Fibroblast of lung (primary cell): ENCODE measurements around the gene PMM2. TPM values are rescaled to one million over a fixed set of nuclear protein-coding genes. Genes with fewer than 3 reads are reported as not detected.
"Not testable (repeated sequence)": the region's sequence is repeated elsewhere in the genome, so short reads cannot be mapped to it uniquely, and the experiment has no call there.

ENCODE experiments used
- DNase-seq, 2 donors: peaks; one replicate each; pipeline versions ENCODE4 v3.0.0 to v3.0.0-alpha.2; 2010; ENCODE audit warnings: low read depth in 2 of 2
- H2AFZ ChIP-seq: 2 replicates; pipeline ENCODE4 v1.5.1; 2012; ENCODE audit warnings: low read length, control low read depth, inconsistent platforms
- H3K27ac ChIP-seq: 2 replicates; pipeline ENCODE4 v1.5.1; 2011; ENCODE audit warnings: low read length, control low read depth; ENCODE audit not compliant: insufficient read depth
- H3K27me3 ChIP-seq: 2 replicates; pipeline ENCODE4 v1.5.1; 2011; ENCODE audit warnings: mild to moderate bottlenecking, low read length; ENCODE audit not compliant: control insufficient read depth, insufficient read depth
- H3K36me3 ChIP-seq: 2 replicates; pipeline ENCODE4 v1.5.1; 2011; ENCODE audit warnings: low read length; ENCODE audit not compliant: control insufficient read depth, insufficient read depth
- H3K4me1 ChIP-seq: 2 replicates; pipeline ENCODE4 v1.5.1; 2011; ENCODE audit warnings: low read length; ENCODE audit not compliant: control insufficient read depth, insufficient read depth; ENCODE audit errors: extremely low read depth
- H3K4me2 ChIP-seq: 2 replicates; pipeline ENCODE4 v1.5.1; 2011; ENCODE audit warnings: low read length, control low read depth; ENCODE audit not compliant: insufficient read depth; ENCODE audit errors: extremely low read depth
- H3K4me3 ChIP-seq, 4 experiments: fragments of 200-600 bp in 1 of 4; sonication (generic) in 1 of 4; replicated peaks in 1 of 4; 2 replicates each; pipeline ENCODE4 v1.5.1; 2011 to 2016; ENCODE audit warnings: low read length in 4 of 4, low read depth in 3 of 4, mild to moderate bottlenecking in 3 of 4, control low read depth in 2 of 4, inconsistent platforms in 1 of 4, mixed read lengths in 1 of 4; ENCODE audit not compliant: insufficient read depth in 1 of 4; ENCODE audit errors: control extremely low read depth in 1 of 4
- H3K79me2 ChIP-seq: 2 replicates; pipeline ENCODE4 v1.5.1; 2012; ENCODE audit warnings: mild to moderate bottlenecking, low read length, inconsistent platforms; ENCODE audit not compliant: control insufficient read depth, insufficient read depth
- H3K9ac ChIP-seq: 2 replicates; pipeline ENCODE4 v1.5.1; 2011; ENCODE audit warnings: mild to moderate bottlenecking, low read length, control low read depth; ENCODE audit not compliant: insufficient read depth
- H3K9me3 ChIP-seq: 2 replicates; pipeline ENCODE4 v1.5.1; 2012; ENCODE audit warnings: low read depth, low read length; ENCODE audit not compliant: control insufficient read depth, insufficient read depth
- H4K20me1 ChIP-seq: 2 replicates; pipeline ENCODE4 v1.5.1; 2011; ENCODE audit warnings: low read length; ENCODE audit not compliant: control insufficient read depth, insufficient read depth; ENCODE audit errors: extremely low read depth
- CTCF ChIP-seq, 2 donors: IDR thresholded peaks in 1 of 2; conservative IDR thresholded peaks in 1 of 2; 1 replicate in 1 of 2; 2 replicates in 1 of 2; pipeline ENCODE4 v1.5.1; 2011 to 2012; ENCODE audit warnings: low read length in 2 of 2, control low read depth in 1 of 2, inconsistent platforms in 1 of 2, low read depth in 1 of 2, mild to moderate bottlenecking in 1 of 2
- EZH2 ChIP-seq: IDR thresholded peaks from 2 replicates; pipeline ENCODE4 v1.5.1; 2012; ENCODE audit warnings: low read length, control low read depth, mild to moderate bottlenecking; ENCODE audit errors: missing control alignments
- polyA plus RNA-seq, 2 donors: library from polyadenylated mRNA; depleted of rRNA in 1 of 2; stranded (reverse) in 1 of 2; unstranded in 1 of 2; fragments of >200 nt; gene quantifications; 2 replicates each; pipeline ENCODE4 v1.2.1, GENCODE V29; 2011 to 2012; ENCODE audit warnings: missing spikeins in 1 of 2
- total RNA-seq: library from RNA; depleted of rRNA; stranded (reverse); fragments of >200 nt; gene quantifications from 2 replicates; pipeline ENCODE4 v1.2.1, GENCODE V29; 2014

PMM2 gene
- total and polyA plus RNA-seq, 2 donors (not counting 1 experiment from before 2014, with no cell fraction given), result 19.5 to 49.3 TPM

GRCh38 chr16:8781797-8782196 lies 15.8 kb upstream of the PMM2 start:
- no peak for DNase-seq
- no peaks in the 10 kb centered on the region for H3K4me1 ChIP-seq
- H3K36me3 ChIP-seq, result no peaks in the 10 kb centered on the region
- H3K4me2 ChIP-seq, result no peak overlapping the region
- H3K9me3 ChIP-seq, result no peaks in the 10 kb centered on the region
- H3K79me2 ChIP-seq, result no peaks in the 10 kb centered on the region
- H3K27me3 ChIP-seq, result no peaks in the 10 kb centered on the region
- H3K4me3 ChIP-seq, result no peak overlapping the region
- H2AFZ ChIP-seq, result no peak overlapping the region
- TF ChIP-seq EZH2, result no peak
- no peak for TF ChIP-seq CTCF (conservative IDR thresholded peaks at IDR 0.05 in 1 of 2, IDR thresholded peaks at IDR 0.05 in 1 of 2; ENCODE audit: low read depth in 1 of 2, low read length in 2 of 2)
- no peak overlapping the region for H3K27ac ChIP-seq
- H3K9ac ChIP-seq, result no peak overlapping the region
- no peaks in the 10 kb centered on the region for H4K20me1 ChIP-seq

- TF ChIP-seq EZH2 (no peak), CTCF (conservative IDR thresholded peaks at IDR 0.05 in 1 of 2, IDR thresholded peaks at IDR 0.05 in 1 of 2; ENCODE audit: low read depth in 1 of 2, low read length in 2 of 2) (no peak)
Observed at GRCh38 chr16:8782673-8783072, 15.0 kb upstream of the PMM2 start.

GRCh38 chr16:8785408-8785807 lies 12.2 kb upstream of the PMM2 start:
- TF ChIP-seq EZH2 (no peak), CTCF (conservative IDR thresholded peaks at IDR 0.05 in 1 of 2, IDR thresholded peaks at IDR 0.05 in 1 of 2; ENCODE audit: low read depth in 1 of 2, low read length in 2 of 2) (no peak)
- Histone ChIP-seq H3K27me3 (no peaks in the 10 kb centered on the region), H3K4me2 (no peak overlapping the region), H2AFZ (no peak overlapping the region), H4K20me1 (no peaks in the 10 kb centered on the region), H3K27ac (no peak overlapping the region), H3K79me2 (no peaks in the 10 kb centered on the region), H3K36me3 (no peaks in the 10 kb centered on the region), H3K4me1 (no peaks in the 10 kb centered on the region), H3K9ac (no peak overlapping the region), H3K9me3 (no peaks in the 10 kb centered on the region), H3K4me3 (no peak overlapping the region)
- DNase-seq, result no peak

More at GRCh38 chr16:8782673-8783072, 15.0 kb upstream of the PMM2 start:
- Histone ChIP-seq H3K27ac (no peak overlapping the region), H3K27me3 (no peaks in the 10 kb centered on the region), H4K20me1 (no peaks in the 10 kb centered on the region), H3K9ac (no peak overlapping the region), H3K4me1 (no peaks in the 10 kb centered on the region), H3K4me2 (no peak overlapping the region), H3K36me3 (no peaks in the 10 kb centered on the region), H2AFZ (no peak overlapping the region), H3K9me3 (no peaks in the 10 kb centered on the region), H3K4me3 (no peak overlapping the region), H3K79me2 (no peaks in the 10 kb centered on the region)
- DNase-seq, result no peak

GRCh38 chr16:8786316-8786715 lies 11.3 kb upstream of the PMM2 start:
- not testable (repeated sequence) for H2AFZ ChIP-seq, DNase-seq

More at GRCh38 chr16:8786316-8786715, 11.3 kb upstream of the PMM2 start:
- not testable (repeated sequence) for H4K20me1 ChIP-seq, H3K27me3 ChIP-seq, H3K36me3 ChIP-seq, H3K9me3 ChIP-seq, H3K9ac ChIP-seq, H3K4me1 ChIP-seq, H3K4me3 ChIP-seq, H3K4me2 ChIP-seq, H3K79me2 ChIP-seq, H3K27ac ChIP-seq
